ENCODE data around the gene AKAP6.

DNA sequence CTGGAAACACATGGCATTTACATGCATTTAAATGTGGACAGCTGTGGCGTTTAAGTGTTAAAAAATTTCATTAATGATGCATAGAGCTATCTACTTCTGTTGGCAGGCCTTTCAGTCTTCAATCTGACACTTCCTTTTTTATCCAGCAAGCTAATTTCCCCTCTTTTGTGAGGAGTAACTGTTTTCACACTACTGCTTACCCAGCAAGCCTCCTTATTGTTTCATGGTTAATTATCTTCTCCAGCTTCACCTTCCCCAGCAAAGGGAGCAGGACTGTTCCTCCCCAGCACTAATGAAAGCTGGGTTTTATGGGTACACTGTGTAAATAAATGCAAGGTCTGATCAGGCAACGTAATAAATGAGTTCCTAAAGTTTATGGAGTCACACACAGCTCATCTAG, 480.2 kb downstream of the AKAP6 start:
- TF ChIP-seq, protein P1, sequence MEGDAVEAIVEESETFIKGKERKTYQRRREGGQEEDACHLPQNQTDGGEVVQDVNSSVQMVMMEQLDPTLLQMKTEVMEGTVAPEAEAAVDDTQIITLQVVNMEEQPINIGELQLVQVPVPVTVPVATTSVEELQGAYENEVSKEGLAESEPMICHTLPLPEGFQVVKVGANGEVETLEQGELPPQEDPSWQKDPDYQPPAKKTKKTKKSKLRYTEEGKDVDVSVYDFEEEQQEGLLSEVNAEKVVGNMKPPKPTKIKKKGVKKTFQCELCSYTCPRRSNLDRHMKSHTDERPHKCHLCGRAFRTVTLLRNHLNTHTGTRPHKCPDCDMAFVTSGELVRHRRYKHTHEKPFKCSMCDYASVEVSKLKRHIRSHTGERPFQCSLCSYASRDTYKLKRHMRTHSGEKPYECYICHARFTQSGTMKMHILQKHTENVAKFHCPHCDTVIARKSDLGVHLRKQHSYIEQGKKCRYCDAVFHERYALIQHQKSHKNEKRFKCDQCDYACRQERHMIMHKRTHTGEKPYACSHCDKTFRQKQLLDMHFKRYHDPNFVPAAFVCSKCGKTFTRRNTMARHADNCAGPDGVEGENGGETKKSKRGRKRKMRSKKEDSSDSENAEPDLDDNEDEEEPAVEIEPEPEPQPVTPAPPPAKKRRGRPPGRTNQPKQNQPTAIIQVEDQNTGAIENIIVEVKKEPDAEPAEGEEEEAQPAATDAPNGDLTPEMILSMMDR (IDR thresholded peaks at IDR 0.05; ENCODE audit: insufficient read depth, low read depth, low read length): no peak
- TF ChIP-seq EZH2 (IDR thresholded peaks at IDR 0.05; ENCODE audit: insufficient read depth, low read length): no peak
